ENCODE data around the gene HIGD2A.
A peak's percentile ranks its signal among the peaks of the same experiment; 100 is the strongest.

HIGD2A gene

GRCh38 chr5:176415952-176416924, 27.7 kb downstream of the HIGD2A start, which contains the start of gene CLTB:
Gene CLTB, minus strand, starts transcription at chr5:176416539. Its CDS starts 176 bp downstream, at chr5:176416363.
- DNase-seq (ENCODE audit: low read depth), result peak; percentile 92

- DNase-seq (ENCODE audit: low read depth), result no peak
Observed at GRCh38 chr5:176416965-176417364, 28.4 kb downstream of the HIGD2A start.

DNA sequence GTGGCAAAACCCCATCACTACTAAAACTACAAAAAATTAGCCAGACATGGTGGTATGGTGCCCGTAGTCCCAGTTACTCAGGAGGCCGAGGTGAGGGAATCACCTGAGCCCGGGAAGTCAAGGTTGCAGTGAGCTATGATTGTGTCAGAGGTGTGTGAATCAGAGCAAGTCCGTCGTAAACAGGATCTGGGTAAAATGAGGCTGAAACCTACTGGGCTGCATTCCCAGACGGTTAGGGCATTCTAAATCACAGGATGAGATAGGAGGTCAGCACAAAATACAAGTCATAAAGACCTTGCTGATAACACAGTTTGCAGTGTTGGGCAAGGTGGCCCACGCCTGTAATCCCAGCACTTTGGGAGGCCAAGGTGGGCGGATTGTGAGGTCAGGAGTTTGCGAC, 29.7 kb downstream of the HIGD2A start:
- no peak for DNase-seq (ENCODE audit: low read depth)

- DNase-seq (ENCODE audit: low read depth), result no peak
Observed at GRCh38 chr5:176420086-176420485, 31.5 kb downstream of the HIGD2A start.

DNA sequence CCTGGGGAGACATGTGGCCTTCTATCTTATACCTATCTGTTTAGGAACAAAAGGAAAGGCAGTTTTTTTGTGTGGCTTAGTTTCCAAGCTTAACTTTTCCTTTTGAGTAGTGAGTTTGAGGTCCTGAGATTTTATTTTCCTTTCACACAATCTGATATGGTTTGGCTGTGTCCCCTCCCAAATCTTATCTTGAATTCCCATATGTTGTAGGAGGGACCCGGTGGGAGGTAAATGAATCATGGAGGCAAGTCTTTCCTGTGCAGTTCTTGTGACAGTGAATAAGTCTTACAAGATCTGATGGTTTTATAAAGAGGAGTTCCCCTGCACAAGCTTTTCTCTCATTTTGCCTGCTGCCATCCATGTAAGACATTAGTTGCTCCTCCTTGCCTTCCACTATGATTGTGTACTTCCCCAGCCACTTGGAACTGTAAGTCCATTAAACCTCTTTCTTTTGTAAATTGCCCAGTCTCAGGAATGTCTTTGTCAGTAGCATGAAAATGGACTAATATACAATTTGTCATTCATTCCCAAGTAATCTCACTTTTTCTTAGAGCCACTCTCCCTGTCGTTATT, 32.5 kb downstream of the HIGD2A start:
- no peak for DNase-seq (ENCODE audit: low read depth)

DNA sequence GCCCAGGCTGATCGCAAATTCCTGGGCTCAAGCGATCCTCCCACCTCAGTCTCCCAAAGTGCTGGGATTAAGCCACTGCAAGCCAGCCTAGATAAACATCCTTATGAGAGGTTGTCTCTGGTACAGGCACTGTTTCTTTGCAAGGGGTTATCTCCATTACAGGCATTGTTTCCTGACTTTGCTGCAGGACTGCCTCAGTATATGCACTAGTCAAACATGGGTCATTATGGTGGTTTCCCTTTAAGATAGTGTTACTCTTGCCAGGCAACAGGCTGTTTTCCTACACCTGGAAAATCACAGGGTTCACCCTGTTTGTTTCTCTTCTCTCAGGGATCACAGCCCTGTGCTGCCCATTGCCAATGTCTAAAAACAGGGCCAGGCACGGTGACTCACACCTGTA, 35.6 kb downstream of the HIGD2A start:
- DNase-seq (ENCODE audit: low read depth), result no peak

- no peak for DNase-seq (ENCODE audit: low read depth)
Observed at GRCh38 chr5:176425138-176425537, 36.6 kb downstream of the HIGD2A start.

DNA sequence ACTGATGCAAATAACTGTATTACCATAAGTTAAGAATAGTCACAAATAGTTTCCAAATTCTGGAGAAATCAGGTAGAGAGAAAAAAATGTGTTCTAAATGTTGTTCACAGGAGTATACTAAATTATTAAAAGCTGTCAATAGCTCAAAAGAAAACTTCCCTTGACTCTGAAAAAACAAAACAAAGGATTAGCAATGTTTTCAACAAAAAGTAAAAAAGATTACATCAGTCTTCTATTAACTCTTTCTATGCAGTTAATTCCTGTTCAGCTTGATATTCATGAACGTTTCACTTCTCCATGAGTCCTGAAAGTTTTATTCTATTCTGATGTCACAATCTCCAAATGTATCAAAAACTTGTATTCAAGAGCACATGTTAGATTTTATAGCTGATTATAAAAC, 37.2 kb downstream of the HIGD2A start:
- no peak for DNase-seq (ENCODE audit: low read depth)

DNA sequence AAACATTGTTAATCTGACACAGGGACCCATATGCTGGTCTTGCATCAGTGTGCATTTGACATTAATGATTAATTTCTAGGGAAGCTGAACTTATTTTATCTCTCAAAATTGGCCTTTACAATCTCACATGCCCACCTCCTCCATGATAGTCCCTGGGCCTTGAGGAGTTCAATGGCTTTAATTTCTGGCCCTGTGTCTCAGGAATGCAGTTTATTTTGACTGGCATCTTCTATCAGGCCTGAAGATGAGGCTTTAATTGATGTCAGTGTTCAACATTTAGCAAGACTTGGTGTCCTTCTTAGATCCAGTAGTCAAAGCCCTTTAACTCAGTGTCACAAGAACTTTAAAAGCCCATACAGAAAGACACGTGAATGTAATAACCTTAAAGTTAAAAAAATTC, 38.3 kb downstream of the HIGD2A start:
- DNase-seq (ENCODE audit: low read depth), result no peak

DNA sequence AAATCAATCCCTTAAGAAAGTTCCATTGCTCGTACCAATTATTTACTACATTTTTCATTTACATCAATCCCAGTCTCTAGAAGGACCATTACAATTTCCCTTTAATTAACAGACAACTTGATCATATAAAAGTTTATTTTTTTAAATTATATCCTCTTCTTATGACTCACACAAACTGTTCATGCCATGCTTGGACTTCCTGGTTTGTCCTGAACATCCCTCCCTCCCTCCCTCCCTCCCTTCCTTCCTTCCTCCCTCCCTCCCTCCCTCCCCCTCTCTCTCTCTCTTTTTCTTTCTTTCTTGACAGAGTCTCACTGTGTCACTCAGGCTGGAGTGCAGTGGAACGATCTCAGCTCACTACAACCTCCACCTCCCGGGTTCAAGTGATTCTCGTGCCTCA, 39.4 kb downstream of the HIGD2A start:
- no peak for DNase-seq (ENCODE audit: low read depth)

DNA sequence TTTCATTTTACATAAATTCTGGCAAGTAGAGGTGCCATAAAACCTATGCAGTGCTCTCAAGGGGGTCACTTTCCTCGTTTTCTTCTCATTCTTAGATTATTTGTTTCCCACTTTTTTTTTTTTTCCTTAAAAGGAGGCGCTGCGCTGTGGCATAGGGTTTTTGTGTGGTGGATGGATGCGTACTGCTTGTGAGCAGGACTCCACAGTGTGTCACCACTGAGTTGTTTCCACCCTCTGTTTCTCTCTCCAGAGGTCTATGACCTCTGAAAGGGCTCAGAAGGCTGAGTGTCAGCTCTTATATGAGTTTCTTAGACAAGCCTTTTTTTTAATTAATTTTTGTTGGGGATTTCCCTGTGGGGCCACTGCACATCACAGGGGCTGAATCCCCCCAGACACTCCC, 41.4 kb downstream of the HIGD2A start:
- DNase-seq (ENCODE audit: low read depth), result no peak

DNA sequence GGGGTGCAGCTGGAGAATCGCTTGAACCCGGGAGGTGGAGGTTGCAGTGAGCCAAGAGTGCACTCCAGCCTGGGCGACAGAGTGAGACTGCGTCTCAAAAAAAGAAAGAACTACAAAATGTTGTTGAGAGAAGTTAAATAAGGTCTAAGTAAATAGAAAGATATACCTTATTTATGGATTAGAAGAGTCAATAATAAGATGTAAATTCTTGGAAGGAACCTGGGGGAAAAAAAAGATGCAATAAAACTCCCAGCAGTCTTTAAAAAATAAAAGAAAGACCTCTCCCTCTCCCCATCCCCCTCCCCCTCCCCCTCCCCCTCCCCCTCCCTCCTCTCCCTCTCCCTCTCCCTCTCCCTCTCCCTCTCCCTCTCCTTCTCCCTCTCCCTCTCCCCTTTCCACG, 44.2 kb downstream of the HIGD2A start:
- no peak for DNase-seq (ENCODE audit: low read depth)

DNA sequence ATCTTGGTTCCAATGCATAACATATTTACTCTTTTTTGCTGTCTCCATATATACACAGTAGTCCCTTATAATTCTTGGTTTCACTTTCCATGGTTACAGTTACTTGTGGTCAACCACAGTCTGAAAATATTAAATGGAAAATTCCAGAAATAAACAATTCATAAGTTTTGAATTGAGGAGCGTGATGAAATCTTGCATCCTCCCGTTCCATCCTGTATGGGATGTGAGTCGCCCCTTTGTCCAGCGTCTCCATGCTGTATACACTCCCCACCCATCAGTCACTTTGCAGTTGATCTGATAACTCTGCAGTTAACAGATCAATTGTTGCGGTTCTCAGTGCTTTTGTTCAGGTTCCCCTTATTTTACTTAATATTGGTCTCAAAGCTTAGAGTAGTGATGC, 48.1 kb downstream of the HIGD2A start:
- no peak for DNase-seq (ENCODE audit: low read depth)

- no peak for DNase-seq (ENCODE audit: low read depth)
Observed at GRCh38 chr5:176438959-176439757, 50.6 kb downstream of the HIGD2A start.
